HG02763 (cell line): Measurements from ENCODE around the gene TAS2R60.

ENCODE experiments used
- ATAC-seq: cut with Tn5 transposase; IDR thresholded peaks from one replicate; pipeline ENCODE4 v1.9.1; 2021; ENCODE audit warnings: mild to moderate bottlenecking, moderate library complexity; ENCODE audit not compliant: unreplicated experiment

Gene TAS2R60

DNA sequence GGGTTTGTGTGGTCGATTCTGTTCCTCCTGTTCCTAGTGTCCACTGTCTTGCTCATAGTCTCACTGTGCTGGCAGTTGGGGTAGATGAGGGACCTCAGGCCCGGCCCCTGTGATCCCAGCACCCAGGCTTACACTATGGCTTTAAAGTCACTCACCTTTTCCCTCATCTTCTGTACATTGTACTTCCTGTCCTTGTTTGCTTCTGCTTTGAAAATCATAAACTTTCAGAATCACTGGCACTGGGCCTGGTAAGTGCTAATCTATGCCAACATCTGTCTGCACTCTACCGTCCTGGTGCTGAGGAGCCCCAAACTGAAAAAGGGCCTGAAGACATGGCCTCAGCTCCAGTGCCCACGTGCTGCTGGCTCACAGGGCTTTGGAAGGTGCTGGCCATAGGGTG, 5.7 kb upstream of the TAS2R60 start:
- ATAC-seq: peak; percentile 46

DNA sequence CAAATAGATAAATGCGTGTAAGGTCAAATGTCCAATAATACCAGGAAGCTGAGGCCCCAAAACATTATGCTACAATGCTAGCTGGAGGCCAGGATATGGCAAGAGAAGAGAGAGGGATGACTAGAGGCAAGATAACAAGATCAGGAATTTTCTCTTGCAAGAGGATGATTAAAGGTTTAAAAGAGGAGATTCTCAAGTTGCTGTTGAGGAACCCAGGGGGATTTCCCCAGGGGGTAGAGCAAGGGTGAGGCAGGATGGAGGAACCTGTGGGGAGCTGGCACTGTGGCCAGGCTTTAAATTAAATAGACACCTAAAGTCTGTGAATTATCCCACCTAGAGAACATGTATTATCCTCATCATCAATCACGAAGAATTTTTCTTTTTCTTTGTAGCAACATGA, 3.4 kb upstream of the TAS2R60 start:
- ATAC-seq: no peak

DNA sequence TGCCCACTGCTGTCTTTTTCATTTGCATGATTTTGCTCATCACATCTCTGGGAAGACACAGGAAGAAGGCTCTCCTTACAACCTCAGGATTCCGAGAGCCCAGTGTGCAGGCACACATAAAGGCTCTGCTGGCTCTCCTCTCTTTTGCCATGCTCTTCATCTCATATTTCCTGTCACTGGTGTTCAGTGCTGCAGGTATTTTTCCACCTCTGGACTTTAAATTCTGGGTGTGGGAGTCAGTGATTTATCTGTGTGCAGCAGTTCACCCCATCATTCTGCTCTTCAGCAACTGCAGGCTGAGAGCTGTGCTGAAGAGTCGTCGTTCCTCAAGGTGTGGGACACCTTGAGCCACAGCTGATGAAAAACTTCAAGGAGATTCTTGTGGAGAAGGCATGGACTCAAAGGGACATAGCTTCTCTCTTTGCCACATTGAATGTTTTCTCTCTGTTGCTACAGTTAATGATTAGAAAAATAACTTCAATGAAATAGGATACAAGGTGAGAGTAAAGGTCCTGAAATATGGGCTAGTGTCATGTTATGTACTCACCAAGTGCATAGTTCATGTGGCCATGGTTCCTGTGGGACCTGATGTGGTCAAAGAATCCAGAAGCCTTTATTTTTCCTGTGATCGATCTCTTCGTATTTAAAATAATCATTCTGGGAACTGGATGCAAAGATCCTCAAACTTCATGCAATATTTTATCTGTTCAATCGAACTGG, 970 bp downstream of the TAS2R60 start:
- ATAC-seq: no peak

DNA sequence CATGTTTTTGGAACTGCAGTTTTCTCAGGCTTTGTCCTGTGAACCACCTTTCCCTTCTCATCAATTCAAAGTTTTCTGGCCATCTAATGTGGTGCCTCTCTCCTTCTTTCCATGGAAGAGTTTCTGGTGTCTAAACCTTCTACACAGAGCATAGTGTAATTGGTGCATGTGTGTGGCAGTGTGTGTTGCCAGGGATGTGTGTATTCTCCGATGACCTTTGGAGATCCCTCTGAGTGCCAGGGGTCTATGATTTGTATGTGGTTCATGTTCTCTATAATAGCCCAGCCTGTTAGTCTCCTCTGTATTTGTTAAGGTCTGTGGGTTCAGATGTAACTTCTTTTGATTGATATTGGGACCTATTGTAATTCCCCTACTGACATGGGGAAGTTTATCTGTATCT, 1.5 kb downstream of the TAS2R60 start:
- no peak for ATAC-seq

DNA sequence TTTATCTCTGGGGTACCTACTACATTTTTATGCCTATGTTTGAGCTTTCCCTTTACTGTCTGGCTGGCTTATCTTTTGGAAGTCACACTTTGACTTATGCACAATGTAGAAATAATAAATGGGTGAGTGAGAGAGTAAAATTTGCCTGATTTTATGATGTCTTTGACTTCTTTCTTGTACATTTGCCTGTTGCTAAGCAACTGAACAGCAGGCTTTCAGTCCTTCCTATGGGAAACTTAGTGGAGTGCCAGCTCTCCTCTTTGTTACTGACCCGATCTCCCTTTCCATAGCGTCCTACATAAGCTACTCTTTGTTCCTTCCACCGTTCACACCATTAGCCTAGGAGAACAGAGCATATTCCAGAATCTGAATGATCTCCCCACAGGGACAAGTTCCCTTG, 4.2 kb downstream of the TAS2R60 start:
- ATAC-seq: no peak

DNA sequence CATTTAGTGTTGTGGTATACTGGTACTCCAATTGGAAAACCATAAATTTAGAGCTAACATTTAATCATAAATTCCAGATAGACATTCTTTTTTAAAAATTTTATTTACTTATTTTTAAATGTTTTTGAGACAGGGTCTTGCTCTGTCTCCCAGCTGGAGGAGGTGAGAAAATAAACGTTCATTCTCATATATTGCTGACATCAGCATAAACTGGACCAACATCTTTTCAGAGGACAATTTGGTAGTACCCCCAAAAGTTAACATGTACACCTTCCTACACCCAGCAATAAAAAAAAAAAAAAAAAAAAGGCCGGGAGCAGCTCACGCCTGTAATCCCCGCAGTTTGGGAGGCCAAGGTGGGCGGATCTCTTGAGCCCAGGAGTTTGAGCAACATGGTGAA, 5.2 kb downstream of the TAS2R60 start:
- no peak for ATAC-seq

DNA sequence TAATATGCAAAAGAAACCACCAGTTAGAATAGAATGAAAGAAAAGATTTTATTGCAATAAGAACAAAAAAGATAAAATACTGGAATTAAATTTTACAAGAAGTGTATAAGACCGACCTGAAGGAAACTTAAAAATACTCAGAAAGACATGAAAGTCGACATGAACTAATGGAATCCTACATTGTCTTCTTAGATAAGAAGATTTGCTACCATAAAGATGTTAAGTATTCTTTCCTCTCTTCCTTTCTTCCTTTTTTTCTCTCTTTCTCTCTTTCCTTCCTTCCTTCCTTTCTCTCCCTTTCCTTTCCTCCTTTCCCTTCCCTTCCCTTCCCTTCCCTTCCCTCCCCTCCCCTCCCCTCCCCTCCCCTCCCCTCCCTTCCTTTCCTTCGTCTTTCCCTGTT, 6.5 kb downstream of the TAS2R60 start:
- ATAC-seq: no peak

DNA sequence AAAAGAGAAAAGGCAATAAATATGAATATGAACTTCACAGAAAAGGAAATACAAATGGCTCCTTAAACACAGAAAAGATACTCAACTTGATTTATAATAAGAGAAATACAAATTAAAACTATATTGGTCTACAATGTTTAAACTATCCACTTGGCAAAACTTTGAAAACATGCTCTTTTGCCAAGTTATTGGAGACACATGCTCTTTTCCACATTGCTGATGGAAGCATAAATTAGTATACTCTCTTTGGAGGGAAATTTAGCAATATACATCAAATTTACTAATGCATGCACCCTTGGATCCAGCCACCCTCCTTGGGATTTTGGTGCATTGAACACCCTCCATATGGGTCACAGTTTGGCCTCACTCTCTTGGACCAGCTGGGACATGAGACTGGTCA, 7.9 kb downstream of the TAS2R60 start:
- ATAC-seq: no peak

DNA sequence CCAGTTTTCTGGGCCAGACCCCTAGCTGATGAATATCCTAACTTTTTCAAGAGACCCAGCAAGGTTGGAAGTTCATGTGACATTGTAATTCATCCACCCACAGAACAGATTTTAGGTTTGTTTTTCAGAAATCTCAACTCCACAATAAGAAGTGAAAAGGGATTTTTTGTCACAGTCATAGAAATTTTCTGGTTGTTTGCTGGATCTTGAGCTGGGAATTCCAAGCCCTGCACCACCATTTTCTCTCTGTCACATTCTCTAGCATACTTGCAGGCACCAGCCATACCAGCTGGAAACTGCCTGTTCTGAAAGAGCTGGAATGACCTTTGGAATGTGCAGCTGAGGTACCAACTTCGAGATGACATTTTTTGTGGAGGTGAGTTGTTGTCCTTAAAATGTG, 8.5 kb downstream of the TAS2R60 start:
- ATAC-seq: no peak

DNA sequence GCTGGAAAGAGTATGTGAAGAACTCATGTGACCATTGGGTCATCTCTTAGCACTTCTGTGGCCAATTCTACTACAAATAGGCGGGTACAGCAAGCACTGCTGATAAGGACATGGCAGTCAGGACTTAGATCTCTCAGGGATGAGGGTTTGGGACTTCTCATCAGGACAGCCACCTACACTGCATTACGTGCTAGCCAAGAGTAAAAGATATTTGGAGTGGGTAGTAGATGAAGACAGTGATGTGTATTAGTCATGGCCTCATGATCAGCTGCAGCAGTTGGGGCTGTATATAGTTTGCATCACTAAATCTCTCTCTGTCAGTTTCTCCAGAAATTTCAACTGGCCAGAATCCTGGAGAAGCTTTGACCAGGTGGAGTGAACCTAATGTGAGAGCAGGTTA, 9.2 kb downstream of the TAS2R60 start:
- no peak for ATAC-seq

DNA sequence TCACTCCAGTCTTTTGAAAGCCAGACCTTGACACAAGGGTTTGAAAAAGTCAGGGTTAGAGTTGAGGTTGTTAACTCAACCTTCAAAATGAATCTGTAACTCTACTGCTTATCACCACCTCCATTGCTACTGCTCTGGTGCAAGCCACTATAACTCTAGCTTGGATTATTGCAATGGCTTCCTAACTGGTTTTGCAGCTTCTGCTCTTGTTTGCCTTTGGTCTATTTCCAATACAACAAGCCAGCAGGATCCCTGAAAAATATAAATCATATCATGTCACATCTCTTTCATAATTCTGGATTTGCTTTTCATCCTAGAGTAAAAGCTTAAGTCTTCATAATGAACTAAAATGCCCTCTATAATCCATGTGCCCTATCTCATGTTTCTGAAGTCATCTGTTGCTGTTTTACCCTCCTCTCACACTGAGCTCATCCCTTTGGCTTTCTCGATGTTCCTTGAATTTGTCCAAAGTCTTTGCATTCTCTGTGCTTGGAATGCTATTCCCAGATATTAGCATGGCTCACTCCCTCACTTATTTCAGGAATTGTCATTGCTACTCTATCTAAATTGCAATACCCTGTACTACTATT, 10.9 kb downstream of the TAS2R60 start:
- ATAC-seq: no peak

DNA sequence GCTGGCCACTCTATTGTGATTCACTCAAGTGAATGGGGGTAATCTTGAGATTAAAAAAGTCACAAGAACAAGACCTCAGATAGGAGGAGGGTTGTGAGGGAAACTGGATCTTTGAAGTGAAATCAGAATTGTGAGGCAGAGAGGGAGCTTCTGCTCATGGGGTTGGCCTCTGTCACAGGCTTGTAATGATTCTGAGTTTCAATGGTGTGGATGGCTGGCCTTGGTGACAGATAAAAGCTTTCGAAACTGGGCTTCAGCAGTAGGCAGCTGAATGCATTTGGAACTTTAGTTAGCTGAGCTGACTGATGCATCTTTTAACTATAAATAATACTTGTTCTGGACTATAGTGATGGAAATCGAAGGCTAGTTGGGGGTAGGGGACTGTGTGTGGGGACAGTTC, 12.2 kb downstream of the TAS2R60 start:
- ATAC-seq: no peak

DNA sequence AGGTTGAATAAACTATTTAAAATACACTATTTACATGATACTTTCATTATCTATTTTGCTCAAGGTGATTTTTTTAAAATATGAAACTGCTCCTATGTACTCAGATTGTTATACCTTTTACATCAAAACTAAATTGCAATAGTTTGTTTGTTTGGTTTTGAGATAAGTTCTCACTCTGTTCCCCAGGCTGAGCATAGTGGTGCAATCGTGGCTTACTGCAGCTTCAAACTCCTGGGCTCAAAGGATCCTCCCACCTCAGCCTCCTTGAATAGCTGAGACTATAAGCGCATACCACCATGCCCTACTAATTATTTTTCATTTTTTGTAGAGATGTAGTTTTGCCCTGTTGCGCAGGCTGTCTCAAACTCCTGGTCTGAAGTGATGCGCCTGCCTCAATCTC, 12.7 kb downstream of the TAS2R60 start:
- no peak for ATAC-seq

DNA sequence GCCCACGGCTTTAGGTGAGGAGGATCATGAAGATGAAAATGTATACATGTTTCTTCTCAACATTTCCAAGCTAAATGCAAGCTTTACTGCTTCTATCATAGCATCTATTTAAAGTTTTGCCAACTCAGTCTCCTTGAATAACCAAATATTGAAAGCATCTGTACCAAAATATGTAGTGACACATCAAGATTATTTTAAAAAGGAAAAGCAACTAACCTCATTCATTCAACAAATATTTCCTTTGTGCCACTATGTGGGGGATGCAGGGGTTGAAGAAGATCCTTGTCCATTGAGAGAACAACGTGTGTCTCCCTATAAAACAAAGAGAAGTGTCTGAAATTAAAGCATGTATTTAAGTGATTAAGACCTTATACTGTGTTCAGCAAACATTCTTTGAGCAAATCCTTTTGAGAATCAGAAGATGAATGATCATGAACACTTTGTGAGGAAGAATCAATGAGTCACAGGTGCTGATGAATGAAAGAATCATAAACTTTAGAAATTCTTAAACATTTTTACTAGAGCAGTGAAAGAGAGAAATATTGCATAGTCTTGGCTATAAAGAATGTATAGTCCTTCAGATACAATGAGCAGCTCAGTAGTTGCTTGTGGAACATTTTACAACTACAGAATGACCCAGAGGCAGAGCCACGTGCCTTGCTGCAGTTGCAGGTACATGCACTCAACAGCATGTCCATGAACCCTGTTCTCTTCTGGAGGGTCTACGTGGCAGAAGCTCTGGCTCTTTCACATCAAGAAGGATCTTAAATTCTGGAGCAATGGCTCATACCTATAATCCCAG, 13.9 kb downstream of the TAS2R60 start:
- ATAC-seq: no peak

DNA sequence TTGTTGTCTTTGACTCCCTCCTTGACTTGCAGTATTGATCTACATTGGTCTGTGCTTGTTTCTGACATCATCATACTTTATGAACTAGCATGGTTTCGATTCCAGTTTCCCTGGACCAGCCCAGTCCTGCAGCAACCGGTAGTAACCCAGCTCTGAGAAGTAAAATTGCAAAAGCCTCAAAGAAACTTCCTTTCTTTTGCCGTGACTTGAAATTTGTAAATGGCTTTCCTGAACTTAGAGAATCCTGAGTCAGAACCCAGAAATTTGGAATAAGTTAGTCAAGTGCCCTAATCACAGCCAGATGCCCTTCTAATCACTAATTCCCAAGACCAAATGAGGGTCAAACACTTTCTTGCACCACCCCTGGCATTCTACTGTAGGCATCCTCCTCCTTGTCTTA, 15.0 kb downstream of the TAS2R60 start:
- ATAC-seq: no peak

DNA sequence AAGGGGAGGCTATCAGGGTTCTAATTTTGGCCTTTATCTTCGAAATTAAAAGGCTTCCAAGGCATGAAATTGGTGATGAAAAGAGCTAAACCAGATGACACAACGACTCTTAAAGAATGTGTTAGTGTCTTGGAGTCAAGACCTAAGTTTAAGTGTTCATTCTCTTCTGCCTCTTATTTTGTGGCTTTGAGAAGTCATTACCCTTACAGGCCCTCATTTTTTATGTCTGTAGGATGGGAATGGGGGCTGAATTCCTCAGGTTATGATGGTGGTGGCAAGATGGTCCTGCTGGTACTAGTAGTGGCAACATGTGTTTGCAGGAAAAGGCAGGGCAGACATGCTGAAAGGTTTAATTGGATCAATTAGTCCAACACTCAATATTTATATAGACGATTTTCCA, 15.4 kb downstream of the TAS2R60 start:
- ATAC-seq: no peak

DNA sequence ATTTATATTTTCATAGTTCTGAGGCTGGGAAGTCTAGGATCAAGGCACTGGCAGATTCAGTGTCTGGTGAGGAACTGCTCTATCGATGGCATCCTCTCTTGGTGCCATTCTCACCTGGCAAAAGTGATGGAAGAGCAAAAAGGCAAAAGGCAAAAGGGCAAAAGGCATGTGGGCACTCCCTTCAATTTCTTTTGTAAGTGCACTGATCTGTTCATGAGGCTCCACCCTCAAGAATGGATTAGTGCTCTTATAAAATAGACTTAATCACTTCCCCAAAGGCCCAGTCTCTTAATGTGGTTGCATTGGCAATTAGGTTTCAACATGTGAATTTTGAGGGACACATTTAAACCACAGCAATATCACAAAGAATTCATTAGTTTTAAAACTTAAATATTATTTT, 16.1 kb downstream of the TAS2R60 start:
- ATAC-seq: no peak

DNA sequence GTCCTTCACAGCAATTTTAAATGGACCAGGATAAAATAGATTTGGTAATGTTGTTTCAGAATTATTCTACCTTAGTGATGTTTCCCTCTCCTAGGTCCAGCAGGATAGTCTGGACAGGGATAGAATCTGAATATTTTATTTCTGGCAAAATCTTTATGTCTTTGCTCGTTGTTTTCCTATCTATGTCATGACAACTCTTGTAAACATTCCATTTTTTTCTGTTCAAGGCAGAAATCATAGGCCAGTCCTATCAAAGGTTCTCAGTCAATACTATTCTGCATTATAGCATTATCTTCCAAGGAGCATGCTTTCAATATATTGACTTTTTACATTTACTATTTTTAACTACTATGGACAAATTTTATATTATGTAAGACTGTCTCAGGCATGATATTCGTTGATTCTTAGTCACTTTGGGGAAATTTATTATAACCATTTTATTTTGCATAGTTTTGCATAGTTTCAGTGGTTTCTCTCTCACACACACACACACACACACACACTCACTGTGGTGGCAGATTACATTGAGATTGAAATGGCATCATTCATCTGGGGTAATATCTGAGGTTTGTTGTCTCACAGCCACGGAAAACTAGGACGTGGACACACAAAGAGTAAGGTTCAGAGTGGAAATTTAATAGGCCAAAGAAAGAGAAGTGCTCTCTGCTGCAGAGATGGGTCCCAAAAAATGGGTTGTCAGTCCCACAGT, 17.2 kb downstream of the TAS2R60 start:
- ATAC-seq: no peak

DNA sequence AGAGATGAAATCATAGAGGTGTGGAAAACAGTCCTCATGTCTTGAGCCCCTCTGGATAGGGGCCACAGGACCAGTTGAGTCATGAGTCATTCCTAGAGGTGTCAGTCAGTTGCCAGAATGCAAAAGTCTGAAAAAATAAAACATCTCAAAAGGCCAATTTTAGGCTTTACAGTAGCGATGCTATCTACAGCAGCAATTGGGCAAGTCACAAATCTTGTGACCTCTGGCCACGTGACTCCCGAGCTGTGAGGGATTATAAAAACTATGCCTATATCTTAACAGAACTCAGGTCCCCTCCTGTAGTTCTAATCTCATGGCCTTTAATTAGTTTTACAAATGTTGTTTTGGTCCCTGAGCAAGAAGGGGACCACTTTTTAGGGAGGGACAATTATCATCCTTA, 18.8 kb downstream of the TAS2R60 start:
- ATAC-seq: no peak

DNA sequence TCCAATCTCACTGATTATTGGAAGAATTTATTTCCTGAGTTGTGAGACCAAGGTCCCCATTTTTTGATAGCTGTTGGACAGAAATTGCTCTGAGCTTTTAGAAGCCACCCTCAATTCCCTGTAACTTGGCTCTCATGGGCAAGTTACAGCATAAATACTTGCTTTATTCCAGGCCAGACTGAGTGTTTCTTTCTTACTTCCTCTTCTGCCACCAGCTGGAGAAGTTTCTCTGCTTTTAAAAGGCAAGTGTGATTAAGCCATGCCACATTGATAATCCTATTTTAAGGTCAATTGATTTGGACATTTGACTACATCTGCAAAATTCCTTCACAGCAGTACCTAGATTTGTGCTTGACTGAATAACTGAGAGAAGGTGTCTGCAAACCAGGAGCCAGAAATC, 20.3 kb downstream of the TAS2R60 start:
- no peak for ATAC-seq

DNA sequence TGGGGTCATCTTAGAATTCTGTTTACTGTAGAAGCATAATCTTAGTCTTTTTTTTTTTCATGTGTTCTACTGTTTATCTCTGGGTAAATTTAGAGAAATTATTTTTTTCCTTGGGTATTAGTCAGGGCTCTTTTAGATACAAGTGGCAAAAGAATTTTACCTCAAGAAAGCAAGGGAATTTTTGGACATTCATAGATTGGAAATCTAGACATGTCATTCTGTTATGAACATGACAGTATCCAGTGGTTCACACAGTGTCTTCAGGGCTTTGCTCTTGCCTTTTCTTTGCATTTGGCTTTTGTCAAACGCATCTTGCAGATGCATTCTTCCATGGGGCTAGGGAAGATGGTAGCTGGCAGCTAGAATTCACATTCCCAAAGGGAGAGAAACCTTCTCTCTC, 20.7 kb downstream of the TAS2R60 start:
- no peak for ATAC-seq

DNA sequence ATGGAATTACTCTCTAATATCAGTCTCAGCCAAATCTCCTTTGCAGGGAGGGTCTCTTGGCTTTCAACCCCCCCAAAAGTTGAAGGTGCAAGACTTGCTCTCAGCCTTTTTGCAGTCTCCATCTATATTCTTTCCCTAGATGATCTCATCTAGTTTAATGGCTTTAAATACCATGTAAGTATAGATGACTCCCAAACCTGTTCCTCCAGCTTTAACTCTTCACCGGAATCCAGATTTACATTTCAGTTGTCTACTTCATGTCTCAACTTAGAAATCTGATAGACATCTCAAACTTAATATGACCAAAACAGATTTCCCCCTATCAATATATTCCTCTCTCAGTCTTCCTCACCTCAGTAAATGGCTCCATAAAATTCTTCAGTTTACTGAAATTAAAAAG, 24.5 kb downstream of the TAS2R60 start:
- ATAC-seq: no peak
